Measurements from ENCODE around the gene C17orf107. TPM values are rescaled to one million over a fixed set of nuclear protein-coding genes. Genes with fewer than 3 reads are reported as not detected.

The C17orf107 gene
- total and polyA plus RNA-seq, 7 donors = 0.01 to 0.30 (median 0.10) TPM; not detected in 2

- DNase-seq = no peak
- Histone ChIP-seq H3K27me3 (ENCODE audit: insufficient read depth in 3 of 3, low read length in 2 of 3) (no peaks in the 10 kb centered on the region), H3K9me3 (no peaks in the 10 kb centered on the region), H3K4me3 (peak overlapping the region; percentile 97), H3K27ac (peak overlapping the region; percentile 96), H3K36me3 (ENCODE audit: insufficient read depth in 1 of 2, low read depth in 1 of 2) (peaks cover 0 to 51% of the 10 kb centered on the region in 2 donors), H3K4me1 (peaks cover 41% of the 10 kb centered on the region)
- no peak for ATAC-seq
- no peak for TF ChIP-seq CTCF (IDR thresholded peaks at IDR 0.05)
- 6 to 27% (median 24%) methylated on average over 3 to 4 of the region's 4 CpGs for WGBS, 3 donors
- intact Hi-C loops (cut with DNase I) = no loop called here
Observed at GRCh38 chr17:4945944-4946280, 46.6 kb downstream of the C17orf107 start.

DNA sequence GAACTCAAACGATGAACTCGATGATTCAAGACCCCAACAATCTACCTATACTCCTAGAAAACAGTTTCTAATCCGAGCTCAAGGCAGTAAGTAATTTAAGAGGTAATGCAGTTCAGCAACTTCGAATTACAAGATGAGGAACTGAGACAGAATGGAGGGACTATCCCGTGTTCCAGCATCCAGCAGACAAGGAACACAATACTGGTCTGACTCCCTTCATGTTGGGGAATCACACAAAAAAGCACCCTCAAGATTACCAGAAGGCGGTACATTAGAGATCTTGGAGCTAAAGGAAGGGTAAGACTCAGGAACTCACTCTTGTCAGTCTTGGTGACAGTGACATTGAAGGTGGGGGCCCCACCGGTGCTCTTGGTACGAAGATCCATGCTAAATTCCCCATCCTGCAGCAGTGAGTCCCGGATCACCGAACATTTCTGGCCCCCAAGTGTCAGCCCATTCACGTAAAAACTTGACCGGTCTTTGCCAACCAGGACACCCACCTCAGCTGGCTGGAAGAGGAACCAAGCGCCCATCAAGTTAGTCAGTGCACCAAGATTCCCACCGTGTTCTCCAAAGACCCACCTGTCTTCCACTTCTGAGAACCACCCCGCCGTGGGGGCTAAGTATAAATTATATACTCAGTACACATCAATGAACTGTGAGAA is 47.1 kb downstream of the C17orf107 start:
- ATAC-seq (no peak), DNase-seq (no peak)
- H3K36me3 ChIP-seq (ENCODE audit: insufficient read depth in 1 of 2, low read depth in 1 of 2) = peaks cover 0 to 51% of the 10 kb centered on the region in 2 donors

DNA sequence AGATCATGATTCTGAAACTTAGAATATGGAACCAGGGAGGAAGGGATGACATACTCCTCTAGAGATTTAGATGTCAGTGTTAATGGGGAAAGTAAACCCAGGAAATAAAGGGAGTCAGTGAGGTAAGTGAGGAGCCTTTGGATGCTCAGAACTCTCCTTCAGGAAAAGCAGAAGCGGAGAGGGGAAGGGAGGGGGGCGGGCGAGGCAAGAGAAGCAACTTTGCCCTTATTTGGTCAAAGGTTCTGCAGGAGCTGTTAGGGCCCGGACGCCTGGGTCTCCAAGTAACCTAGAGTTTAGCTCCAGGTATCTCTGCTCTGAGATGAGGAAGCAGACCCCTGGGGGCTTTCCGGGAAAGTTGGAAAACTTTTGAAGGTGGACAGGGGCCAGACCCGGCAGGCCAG is 47.7 kb downstream of the C17orf107 start:
- ATAC-seq (no peak), DNase-seq (peak in 1 of 2 donors; percentile 46)
- Histone ChIP-seq H3K4me1 (peaks cover 33% of the 10 kb centered on the region), H3K4me3 (peak overlapping the region; percentile 97), H3K27me3 (ENCODE audit: insufficient read depth in 3 of 3, low read length in 2 of 3) (no peaks in the 10 kb centered on the region), H3K27ac (peak overlapping the region; percentile 96), H3K36me3 (ENCODE audit: insufficient read depth in 1 of 2, low read depth in 1 of 2) (peaks cover 0 to 49% of the 10 kb centered on the region in 2 donors), H3K9me3 (no peaks in the 10 kb centered on the region)
- 15 to 27% (median 18%) methylated on average over 7 of the region's 7 CpGs for WGBS, 3 donors
- intact Hi-C loops (cut with DNase I) = no loop called here
- no peak for TF ChIP-seq CTCF (IDR thresholded peaks at IDR 0.05)

More for the DNA sequence above, 47.1 kb downstream of the C17orf107 start:
- H3K27me3 ChIP-seq (ENCODE audit: insufficient read depth in 3 of 3, low read length in 2 of 3) = no peaks in the 10 kb centered on the region
- no peak for TF ChIP-seq CTCF (IDR thresholded peaks at IDR 0.05)
- no peaks in the 10 kb centered on the region for H3K9me3 ChIP-seq
- H3K4me3 ChIP-seq = peak overlapping the region; percentile 97
- 19 to 27% (median 20%) methylated on average over 16 of the region's 16 CpGs for WGBS, 3 donors
- intact Hi-C loops (cut with DNase I) = no loop called here
- H3K4me1 ChIP-seq = peaks cover 36% of the 10 kb centered on the region
- H3K27ac ChIP-seq = peak overlapping the region; percentile 96

DNA sequence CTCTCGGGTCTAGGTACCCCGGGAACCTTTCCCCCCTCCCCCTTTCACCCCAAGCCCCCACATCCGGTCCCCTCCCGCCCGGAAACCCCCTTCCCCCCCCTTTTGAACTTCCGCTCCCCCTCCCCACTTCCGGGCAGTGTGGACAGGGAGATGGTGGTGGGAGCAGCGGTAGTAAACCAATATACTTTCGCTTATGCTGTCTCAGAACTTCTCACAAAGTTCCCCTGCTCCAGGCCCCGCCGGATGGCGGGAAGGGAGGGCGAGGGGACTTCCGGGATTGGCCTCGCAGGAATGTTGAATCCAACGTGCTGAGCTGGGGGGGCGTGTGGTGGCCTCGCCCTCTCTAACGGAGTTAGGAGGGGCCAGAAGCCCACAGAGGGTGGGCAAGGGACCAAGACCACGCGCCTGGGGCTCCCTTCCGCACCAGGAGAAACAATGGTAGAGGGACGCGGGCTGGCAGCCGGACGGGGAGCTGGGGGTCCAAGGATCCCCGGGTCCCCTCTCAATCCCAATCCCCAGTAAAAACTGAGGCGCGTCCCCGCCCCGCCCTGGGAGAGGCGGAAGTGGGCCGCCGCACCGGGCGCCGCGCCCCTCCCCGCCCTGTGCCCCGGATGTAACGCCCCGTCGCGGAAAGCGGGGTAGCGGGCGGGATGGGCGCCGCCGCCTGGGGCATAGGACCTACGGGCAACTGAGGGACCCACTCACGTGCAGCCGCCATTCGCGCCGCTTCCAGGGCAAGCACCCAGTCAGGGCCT is 48.3 kb downstream of the C17orf107 start:
- H3K4me1 ChIP-seq = peaks cover 33% of the 10 kb centered on the region
- 1 to 3% (median 1%) methylated on average over 27 to 56 of the region's 56 CpGs for WGBS, 3 donors

More for the DNA sequence above, 48.3 kb downstream of the C17orf107 start:
- TF ChIP-seq CTCF (IDR thresholded peaks at IDR 0.05) = no peak
- intact Hi-C loops (cut with DNase I) = loop anchor here in 1 of 2 donors (1.0 kb wide), 1 partner anchor 20 kb away; the partner anchor contains the start of gene SPAG7
- H3K27ac ChIP-seq = peak overlapping the region; percentile 96
- H3K27me3 ChIP-seq (ENCODE audit: insufficient read depth in 3 of 3, low read length in 2 of 3) = no peaks in the 10 kb centered on the region
- H3K9me3 ChIP-seq = no peaks in the 10 kb centered on the region
- peaks cover 0 to 43% of the 10 kb centered on the region in 2 donors for H3K36me3 ChIP-seq (ENCODE audit: insufficient read depth in 1 of 2, low read depth in 1 of 2)
- peak; percentile 72 to 78 for DNase-seq
- H3K4me3 ChIP-seq = peak overlapping the region; percentile 97
- peak; percentile 8 to 33 (median 30) for ATAC-seq
